B cell (primary cell): Measurements from ENCODE around the gene AANAT. TPM values are rescaled to one million over a fixed set of nuclear protein-coding genes. Genes with fewer than 3 reads are reported as not detected.

Source experiments
- ATAC-seq: fragments of 200-7000 bp; cut with Tn5 transposase; one replicate; pipeline ENCODE4 v1.10.0; 2021; ENCODE audit warnings: low read depth, mild to moderate bottlenecking, moderate number of reproducible peaks, moderate library complexity
- CTCF ChIA-PET: fragments of 350-600 bp; sonication (Branson Sonifier 250); formaldehyde crosslinking; loops from one replicate; lab custom pipeline; 2021; ENCODE audit warnings: antibody characterized with exemption, inconsistent platforms; lab: Charles Lee
- POLR2A ChIA-PET: fragments of 350-600 bp; sonication (Branson Sonifier 250); formaldehyde crosslinking; loops from one replicate; lab custom pipeline; 2021; ENCODE audit warnings: antibody characterized with exemption; lab: Charles Lee
- DNase-seq: peaks from one replicate; pipeline ENCODE4 v3.0.0; 2013
- H2AFZ ChIP-seq: 2 replicates; pipeline ENCODE4 v1.6.1; 2012; ENCODE audit warnings: mild to moderate bottlenecking, low read depth, low read length; ENCODE audit not compliant: insufficient read depth, poor library complexity, severe bottlenecking
- H3K27ac ChIP-seq, 2 donors: 1 replicate in 1 of 2; 2 replicates in 1 of 2; pipeline ENCODE4 v1.5.1; 2012 to 2013; ENCODE audit warnings: low read length in 2 of 2, mild to moderate bottlenecking in 2 of 2, moderate library complexity in 1 of 2
- H3K27me3 ChIP-seq, 4 experiments: fragments of 200-600 bp in 1 of 4; sonication (generic) in 1 of 4; replicated peaks in 1 of 4; 1 replicate in 2 of 4; 2 replicates in 2 of 4; pipeline versions ENCODE4 v1.6.1 to v1.7.0; 2013 to 2016; ENCODE audit warnings: low read length in 3 of 4, mild to moderate bottlenecking in 2 of 4, mixed read lengths in 1 of 4, moderate library complexity in 1 of 4; ENCODE audit not compliant: insufficient read depth in 4 of 4, control insufficient read depth in 3 of 4; ENCODE audit errors: control extremely low read depth in 1 of 4
- H3K36me3 ChIP-seq, 2 experiments: replicated peaks in 1 of 2; 1 replicate in 1 of 2; 2 replicates in 1 of 2; pipeline versions ENCODE4 v1.6.1 to v1.7.1; 2013; ENCODE audit warnings: low read length in 1 of 2; ENCODE audit not compliant: insufficient read depth in 2 of 2, control insufficient read depth in 1 of 2; ENCODE audit errors: control extremely low read depth in 1 of 2, extremely low read depth in 1 of 2
- H3K4me1 ChIP-seq, 2 donors: fragments of 200-600 bp in 1 of 2; sonication (generic) in 1 of 2; 1 replicate in 1 of 2; 2 replicates in 1 of 2; pipeline versions ENCODE4 v1.5.1 to v1.6.1; 2013 to 2017; ENCODE audit warnings: low read length in 2 of 2; ENCODE audit not compliant: control insufficient read depth in 2 of 2, insufficient read depth in 2 of 2
- H3K4me2 ChIP-seq: replicated peaks from 2 replicates; pipeline ENCODE3; 2012; ENCODE audit warnings: mild to moderate bottlenecking, low read depth, low read length; ENCODE audit not compliant: poor library complexity, severe bottlenecking
- H3K4me3 ChIP-seq, 5 experiments: fragments of 200-600 bp in 1 of 5; sonication (generic) in 1 of 5; 1 replicate in 3 of 5; 2 replicates in 2 of 5; pipeline versions ENCODE4 v1.5.1 to v1.7.0; 2011 to 2016; ENCODE audit warnings: low read length in 4 of 5, mild to moderate bottlenecking in 4 of 5, low read depth in 2 of 5, control low read depth in 1 of 5, moderate library complexity in 1 of 5; ENCODE audit not compliant: insufficient read depth in 1 of 5; ENCODE audit errors: control extremely low read depth in 1 of 5, extremely low read depth in 1 of 5
- H3K79me2 ChIP-seq: fragments of 200-600 bp; sonication (generic); one replicate; pipeline ENCODE4 v1.6.0; 2016; ENCODE audit warnings: low read length; ENCODE audit not compliant: control insufficient read depth, insufficient read depth
- H3K9ac ChIP-seq: fragments of 200-600 bp; sonication (generic); 2 replicates; pipeline ENCODE4 v1.6.1; 2017; ENCODE audit warnings: mild to moderate bottlenecking, low read length, moderate library complexity
- H3K9me3 ChIP-seq, 3 donors: one replicate each; pipeline versions ENCODE4 v1.6.1 to v1.7.1; 2013; ENCODE audit warnings: low read length in 2 of 3; ENCODE audit not compliant: control insufficient read depth in 2 of 3, insufficient read depth in 1 of 3; ENCODE audit errors: control extremely low read depth in 1 of 3
- H4K20me1 ChIP-seq: 2 replicates; pipeline ENCODE4 v1.6.0; 2012; ENCODE audit warnings: mild to moderate bottlenecking, low read length; ENCODE audit not compliant: insufficient read depth, control insufficient read depth, poor library complexity, severe bottlenecking
- H3K27ac Mint-ChIP-seq: one replicate; pipeline ENCODE4 v1.8.0; 2021; ENCODE audit warnings: mixed read lengths
- H3K27me3 Mint-ChIP-seq: one replicate; pipeline ENCODE4 v1.8.0; 2021; ENCODE audit warnings: mixed read lengths
- H3K4me1 Mint-ChIP-seq: one replicate; pipeline ENCODE4 v1.8.0; 2021; ENCODE audit warnings: mixed read lengths
- H3K4me3 Mint-ChIP-seq: one replicate; pipeline ENCODE4 v1.8.0; 2021; ENCODE audit warnings: mixed read lengths
- H3K9me3 Mint-ChIP-seq: one replicate; pipeline ENCODE4 v1.8.0; 2022; ENCODE audit warnings: mixed read lengths; ENCODE audit not compliant: insufficient read depth
- EZH2 ChIP-seq: IDR thresholded peaks from 2 replicates; pipeline ENCODE4 v1.6.1; 2012; ENCODE audit warnings: borderline replicate concordance, low read depth, mild to moderate bottlenecking, moderate library complexity, low read length; ENCODE audit not compliant: insufficient read depth, poor library complexity, severe bottlenecking
- WGBS: methylation state at CpG from one replicate; pipeline ENCODE4 v1.1.5; 2013; ENCODE audit warnings: missing lambda C conversion rate; ENCODE audit not compliant: insufficient coverage; 5-methylcytosine and 5-hydroxymethylcytosine counted together
- intact Hi-C: fragments of 100-400 bp; cut with micrococcal nuclease; formaldehyde crosslinking; loops from one replicate; pipeline ENCODE4 v1.10.0; 2022
- polyA plus RNA-seq: library from polyadenylated mRNA; depleted of rRNA; stranded (reverse); fragments of >200 nt; gene quantifications from 2 replicates; pipeline ENCODE4 v1.2.3, GENCODE V29; 2012
- total RNA-seq, 2 donors: library from RNA; stranded (reverse); fragments of 120-200 nt in 1 of 2; gene quantifications; 1 replicate in 1 of 2; 2 replicates in 1 of 2; pipeline versions ENCODE4 v1.2.3 to v1.2.4, GENCODE V29; 2013 to 2022
- TF ChIP-seq, protein P1 (sequence below): fragments of 200-600 bp; IDR thresholded peaks from one replicate; pipeline ENCODE4 v1.8.0; 2022; ENCODE audit warnings: antibody characterized with exemption, mild to moderate bottlenecking

Gene AANAT
- total and polyA plus RNA-seq, 2 donors (not counting 1 experiment from before 2014, with no cell fraction given): 0.42 to 0.94 TPM

GRCh38 chr17:76452127-76452659 lies 15.2 kb upstream of the AANAT start:
- no peaks in the 10 kb centered on the region for H3K9me3 Mint-ChIP-seq
- H3K9me3 ChIP-seq: peaks cover 0 to 4% (median 0%) of the 10 kb centered on the region in 3 donors
- H3K27me3 Mint-ChIP-seq: no peaks in the 10 kb centered on the region
- peaks cover 52% of the 10 kb centered on the region for H3K79me2 ChIP-seq
- H3K4me1 ChIP-seq: peaks cover 28 to 29% of the 10 kb centered on the region in 2 donors
- H3K27ac ChIP-seq: peak overlapping the region in 1 of 2 donors; percentile 75
- peak overlapping the region; percentile 46 for H3K27ac Mint-ChIP-seq
- H3K4me1 Mint-ChIP-seq: peaks cover 44% of the 10 kb centered on the region
- H3K4me3 Mint-ChIP-seq: peak overlapping the region; percentile 88
- H3K36me3 ChIP-seq: no peaks in the 10 kb centered on the region
- ChIA-PET CTCF (interaction anchor here (1.4 to 9.0 kb wide), 5 partner anchors 8 to 67 kb away, joined by 3 to 265 read pairs (median 11); partner anchors contain the start of gene SPHK1), POLR2A (interaction anchor here (0.5 to 1.2 kb wide), 5 partner anchors 18 to 1007 kb away, joined by 3 to 4 read pairs (median 3); no protein-coding TSS in a partner anchor)
- H4K20me1 ChIP-seq: peaks cover 53% of the 10 kb centered on the region
- H3K4me2 ChIP-seq: peak overlapping the region; percentile 83
- under 1% methylated on average over 29 of the region's 29 CpGs for WGBS
- peak overlapping the region; percentile 85 for H3K9ac ChIP-seq
- TF ChIP-seq, protein P1, sequence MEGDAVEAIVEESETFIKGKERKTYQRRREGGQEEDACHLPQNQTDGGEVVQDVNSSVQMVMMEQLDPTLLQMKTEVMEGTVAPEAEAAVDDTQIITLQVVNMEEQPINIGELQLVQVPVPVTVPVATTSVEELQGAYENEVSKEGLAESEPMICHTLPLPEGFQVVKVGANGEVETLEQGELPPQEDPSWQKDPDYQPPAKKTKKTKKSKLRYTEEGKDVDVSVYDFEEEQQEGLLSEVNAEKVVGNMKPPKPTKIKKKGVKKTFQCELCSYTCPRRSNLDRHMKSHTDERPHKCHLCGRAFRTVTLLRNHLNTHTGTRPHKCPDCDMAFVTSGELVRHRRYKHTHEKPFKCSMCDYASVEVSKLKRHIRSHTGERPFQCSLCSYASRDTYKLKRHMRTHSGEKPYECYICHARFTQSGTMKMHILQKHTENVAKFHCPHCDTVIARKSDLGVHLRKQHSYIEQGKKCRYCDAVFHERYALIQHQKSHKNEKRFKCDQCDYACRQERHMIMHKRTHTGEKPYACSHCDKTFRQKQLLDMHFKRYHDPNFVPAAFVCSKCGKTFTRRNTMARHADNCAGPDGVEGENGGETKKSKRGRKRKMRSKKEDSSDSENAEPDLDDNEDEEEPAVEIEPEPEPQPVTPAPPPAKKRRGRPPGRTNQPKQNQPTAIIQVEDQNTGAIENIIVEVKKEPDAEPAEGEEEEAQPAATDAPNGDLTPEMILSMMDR: no peak
- no peak for TF ChIP-seq EZH2
- no peak for DNase-seq
- intact Hi-C loops: loop anchor here (5.0 kb wide), 1 partner anchor 275 kb away; the partner anchor contains the start of genes JMJD6 and METTL23
- H3K4me3 ChIP-seq: peak overlapping the region; percentile 46 to 91 (median 72)
- no peaks in the 10 kb centered on the region for H3K27me3 ChIP-seq
- ATAC-seq: no peak
- peak overlapping the region; percentile 89 for H2AFZ ChIP-seq
